ENCODE results near the gene EIF3F.
"Not testable (repeated sequence)": the region's sequence is repeated elsewhere in the genome, so short reads cannot be mapped to it uniquely, and the experiment has no call there.

Gene EIF3F

GRCh38 chr11:7986768-7987559 lies at the start of gene EIF3F:
TSS of gene EIF3F (plus strand) at chr11:7987337. CDS start at chr11:7987353, 16 bp downstream.
- peak; percentile 73 for DNase-seq (ENCODE audit: low read depth)

GRCh38 chr11:7941146-7941545 lies 46.0 kb upstream of the EIF3F start:
- no peak for DNase-seq (ENCODE audit: low read depth)

- DNase-seq (ENCODE audit: low read depth), result no peak
Observed at GRCh38 chr11:7941608-7942007, 45.5 kb upstream of the EIF3F start, which contains the start of gene OR10A3. TSS of gene OR10A3 (minus strand) at chr11:7941708. CDS start at chr11:7939520, 2,188 bp downstream.

GRCh38 chr11:7944123-7944522 lies 43.0 kb upstream of the EIF3F start:
- DNase-seq (ENCODE audit: low read depth), result no peak

- no peak for DNase-seq (ENCODE audit: low read depth)
Observed at GRCh38 chr11:7949934-7950333, 37.2 kb upstream of the EIF3F start.

GRCh38 chr11:7955191-7955590 lies 31.9 kb upstream of the EIF3F start:
- DNase-seq (ENCODE audit: low read depth), result no peak

GRCh38 chr11:7964261-7964660 lies 22.9 kb upstream of the EIF3F start:
- DNase-seq (ENCODE audit: low read depth), result no peak

GRCh38 chr11:7964873-7965272 lies 22.3 kb upstream of the EIF3F start:
- no peak for DNase-seq (ENCODE audit: low read depth)

GRCh38 chr11:7965386-7965785 lies 21.8 kb upstream of the EIF3F start, which contains the start of gene NLRP10:
TSS of gene NLRP10 (minus strand) at chr11:7965447. CDS start at chr11:7963495, 1,952 bp downstream.
- no peak for DNase-seq (ENCODE audit: low read depth)

GRCh38 chr11:7967097-7967496 lies 20.0 kb upstream of the EIF3F start:
- no peak for DNase-seq (ENCODE audit: low read depth)

GRCh38 chr11:7967826-7968225 lies 19.3 kb upstream of the EIF3F start:
- DNase-seq (ENCODE audit: low read depth), result no peak

GRCh38 chr11:7968686-7969085 lies 18.5 kb upstream of the EIF3F start:
- DNase-seq (ENCODE audit: low read depth), result no peak

GRCh38 chr11:7969756-7970646 lies 17.1 kb upstream of the EIF3F start:
- no peak for DNase-seq (ENCODE audit: low read depth)

- no peak for DNase-seq (ENCODE audit: low read depth)
Observed at GRCh38 chr11:7971846-7972245, 15.3 kb upstream of the EIF3F start.

GRCh38 chr11:7973011-7973410 lies 14.1 kb upstream of the EIF3F start:
- no peak for DNase-seq (ENCODE audit: low read depth)

- no peak for DNase-seq (ENCODE audit: low read depth)
Observed at GRCh38 chr11:7974668-7975067, 12.5 kb upstream of the EIF3F start.

GRCh38 chr11:7977232-7977917 lies 9.8 kb upstream of the EIF3F start:
- no peak for DNase-seq (ENCODE audit: low read depth)

GRCh38 chr11:7981619-7982157 lies 5.4 kb upstream of the EIF3F start:
- no peak for DNase-seq (ENCODE audit: low read depth)

- DNase-seq (ENCODE audit: low read depth), result no peak
Observed at GRCh38 chr11:7982582-7983119, 4.5 kb upstream of the EIF3F start.

GRCh38 chr11:7983832-7984590 lies 3.1 kb upstream of the EIF3F start:
- no peak for DNase-seq (ENCODE audit: low read depth)

GRCh38 chr11:7987560-7987883 lies 385 bp downstream of the EIF3F start:
- DNase-seq (ENCODE audit: low read depth), result not testable (repeated sequence)
